GM18951 (cell line): Measurements from ENCODE around the gene HSBP1.

Source experiments
- POLR2A ChIP-seq: IDR thresholded peaks from 4 replicates; pipeline ENCODE4 v1.6.1; 2011; ENCODE audit warnings: mild to moderate bottlenecking; ENCODE audit not compliant: insufficient read length, insufficient read depth; ENCODE audit errors: extremely low read depth
- in situ Hi-C: fragments of 300-500 bp; cut with MboI; formaldehyde crosslinking; loops from one replicate; pipeline ENCODE4 v1.12.0; 2022; ENCODE audit warnings: low sequenced_read_pairs, mixed read lengths, inconsistent platforms; ENCODE audit not compliant: unreplicated experiment

HSBP1 gene

DNA sequence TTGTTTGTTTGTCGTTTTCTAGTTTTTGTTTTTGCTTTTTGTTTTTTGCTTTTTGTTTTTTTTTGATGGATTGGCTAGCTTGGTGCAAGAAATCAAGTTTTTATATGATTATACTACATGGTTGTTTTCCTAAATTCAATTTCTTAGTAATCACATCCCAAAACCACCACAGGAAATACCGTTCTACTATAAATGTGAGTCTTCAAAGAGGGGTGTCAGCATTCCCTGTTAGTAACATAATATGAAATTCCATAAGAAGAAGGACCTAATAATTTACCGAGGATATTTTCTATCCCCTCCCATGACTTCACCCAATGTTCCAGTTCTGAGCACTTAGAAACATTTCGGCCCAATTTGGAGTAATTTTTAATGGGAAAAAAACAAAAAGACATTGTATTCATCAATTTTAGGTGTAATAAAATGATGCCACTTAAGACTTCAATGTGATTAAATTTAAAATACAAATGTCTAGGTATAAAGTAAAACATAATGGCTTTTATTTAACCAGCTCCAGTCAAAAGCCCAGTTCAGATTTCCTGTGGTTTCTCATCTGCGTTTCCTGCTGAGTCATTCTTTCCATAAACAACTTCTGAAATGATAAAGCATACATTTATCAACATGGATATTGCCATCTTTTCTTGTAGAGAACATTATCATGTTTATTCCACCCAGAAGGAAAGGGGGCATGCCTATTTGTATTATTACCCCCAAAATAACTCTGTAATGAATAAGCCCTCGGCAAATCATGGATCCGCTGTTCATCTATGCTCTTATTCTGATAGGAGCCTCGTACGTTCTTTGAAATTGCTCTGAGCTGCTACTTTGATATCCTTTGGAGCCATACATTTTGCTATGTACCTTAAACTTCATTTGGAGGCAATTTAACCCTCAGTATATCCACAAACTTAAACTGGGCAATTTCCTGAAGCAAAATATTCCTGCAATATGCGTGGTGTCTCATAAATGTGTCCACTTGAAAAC, 28.1 kb downstream of the HSBP1 start:
- in situ Hi-C loops, result no loop called here
- TF ChIP-seq POLR2A, result no peak

GRCh38 chr16:83837566-83837965, 29.8 kb downstream of the HSBP1 start:
- no peak for TF ChIP-seq POLR2A
- in situ Hi-C loops, result no loop called here

GRCh38 chr16:83838151-83838550, 30.4 kb downstream of the HSBP1 start:
- TF ChIP-seq POLR2A, result no peak
- in situ Hi-C loops, result no loop called here

DNA sequence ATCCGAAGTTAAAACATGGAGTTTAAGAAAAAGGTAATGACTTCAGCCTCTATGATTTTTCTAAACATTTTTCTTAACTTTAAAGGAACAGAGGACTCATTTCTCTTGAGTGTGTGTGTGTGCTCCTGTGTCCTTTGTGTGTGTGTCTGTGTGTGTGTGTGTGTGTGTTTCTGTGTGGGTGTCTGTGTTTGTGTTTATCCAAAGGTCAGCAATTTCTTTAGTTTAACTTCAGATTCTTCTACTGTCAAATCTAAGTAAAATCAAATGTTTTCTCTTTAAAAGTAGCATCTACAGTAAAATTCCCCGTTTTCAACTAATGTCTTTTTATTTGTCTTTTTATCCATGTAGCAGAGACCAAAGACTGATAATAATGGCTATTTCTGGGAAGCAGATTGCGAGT, 31.8 kb downstream of the HSBP1 start:
- in situ Hi-C loops, result no loop called here
- TF ChIP-seq POLR2A, result no peak

DNA sequence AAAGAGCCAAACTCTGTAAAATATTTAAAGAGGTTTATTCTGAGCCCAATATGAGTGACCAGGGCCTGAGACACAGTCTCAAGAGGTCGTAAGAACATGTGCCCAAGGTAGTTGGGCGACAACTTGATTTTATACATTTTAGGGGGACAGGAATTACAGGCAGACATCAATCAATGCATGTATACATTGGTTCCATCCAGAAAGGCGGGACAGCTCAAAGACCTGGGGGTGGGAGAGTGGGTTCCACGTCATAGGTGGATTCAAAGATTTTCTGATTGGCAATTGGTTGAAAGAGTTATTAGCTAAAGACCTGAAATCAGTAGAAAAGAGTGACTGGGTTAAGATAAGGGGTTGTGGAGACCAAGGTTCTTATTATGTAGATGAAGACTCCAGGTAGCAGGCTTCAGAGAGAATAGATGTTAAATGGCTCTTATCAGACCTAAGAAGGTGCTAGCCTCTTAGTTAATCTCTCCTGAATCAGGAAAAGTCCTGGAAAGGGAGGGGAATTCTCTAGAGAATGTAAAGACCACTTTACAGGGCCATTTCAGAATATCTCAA, 32.4 kb downstream of the HSBP1 start:
- no peak for TF ChIP-seq POLR2A

GRCh38 chr16:83842291-83842690, 34.5 kb downstream of the HSBP1 start:
- TF ChIP-seq POLR2A, result no peak
- in situ Hi-C loops, result no loop called here

More for the DNA sequence above, 32.4 kb downstream of the HSBP1 start:
- in situ Hi-C loops, result no loop called here

DNA sequence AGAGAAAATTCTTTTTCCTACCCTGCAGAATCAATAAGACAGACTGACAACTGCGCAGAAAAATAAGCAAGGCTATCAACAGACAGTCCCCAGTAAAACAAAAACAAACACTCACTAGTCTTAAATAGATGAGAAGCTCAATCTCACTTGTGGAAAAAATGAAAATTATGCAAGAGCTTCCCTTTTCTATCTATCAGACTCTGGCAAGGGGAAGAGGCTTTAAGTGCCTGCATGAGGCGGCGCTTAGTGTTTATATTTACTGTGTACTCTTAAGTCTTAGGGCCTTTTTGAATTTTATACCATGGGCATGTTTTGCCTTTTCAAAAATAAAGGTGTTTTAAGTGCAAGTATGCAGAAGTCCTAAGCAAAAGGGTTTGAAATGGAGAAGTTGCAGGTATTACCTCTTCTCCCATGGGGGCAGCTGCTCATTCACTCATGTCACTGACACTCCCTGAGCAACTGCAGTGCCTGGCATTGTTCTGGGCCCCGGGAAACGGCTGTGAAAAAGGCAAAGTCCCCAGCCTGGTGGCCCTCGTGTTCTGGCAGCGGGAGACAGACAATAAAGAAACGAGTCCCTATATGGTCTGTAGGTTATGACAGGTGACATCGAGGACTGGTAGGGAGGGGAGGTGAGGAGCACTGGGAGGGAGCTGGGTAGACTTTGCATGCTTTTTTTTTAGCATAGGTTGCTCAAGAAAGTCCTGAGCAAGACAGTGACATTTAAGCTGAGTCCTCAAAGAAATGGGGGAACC, 35.2 kb downstream of the HSBP1 start:
- in situ Hi-C loops, result no loop called here
- TF ChIP-seq POLR2A, result no peak

- TF ChIP-seq POLR2A, result no peak
- in situ Hi-C loops, result no loop called here
Measured at GRCh38 chr16:83843657-83844056, 35.9 kb downstream of the HSBP1 start.

- no peak for TF ChIP-seq POLR2A
- in situ Hi-C loops, result no loop called here
Measured at GRCh38 chr16:83845263-83845662, 37.5 kb downstream of the HSBP1 start.

DNA sequence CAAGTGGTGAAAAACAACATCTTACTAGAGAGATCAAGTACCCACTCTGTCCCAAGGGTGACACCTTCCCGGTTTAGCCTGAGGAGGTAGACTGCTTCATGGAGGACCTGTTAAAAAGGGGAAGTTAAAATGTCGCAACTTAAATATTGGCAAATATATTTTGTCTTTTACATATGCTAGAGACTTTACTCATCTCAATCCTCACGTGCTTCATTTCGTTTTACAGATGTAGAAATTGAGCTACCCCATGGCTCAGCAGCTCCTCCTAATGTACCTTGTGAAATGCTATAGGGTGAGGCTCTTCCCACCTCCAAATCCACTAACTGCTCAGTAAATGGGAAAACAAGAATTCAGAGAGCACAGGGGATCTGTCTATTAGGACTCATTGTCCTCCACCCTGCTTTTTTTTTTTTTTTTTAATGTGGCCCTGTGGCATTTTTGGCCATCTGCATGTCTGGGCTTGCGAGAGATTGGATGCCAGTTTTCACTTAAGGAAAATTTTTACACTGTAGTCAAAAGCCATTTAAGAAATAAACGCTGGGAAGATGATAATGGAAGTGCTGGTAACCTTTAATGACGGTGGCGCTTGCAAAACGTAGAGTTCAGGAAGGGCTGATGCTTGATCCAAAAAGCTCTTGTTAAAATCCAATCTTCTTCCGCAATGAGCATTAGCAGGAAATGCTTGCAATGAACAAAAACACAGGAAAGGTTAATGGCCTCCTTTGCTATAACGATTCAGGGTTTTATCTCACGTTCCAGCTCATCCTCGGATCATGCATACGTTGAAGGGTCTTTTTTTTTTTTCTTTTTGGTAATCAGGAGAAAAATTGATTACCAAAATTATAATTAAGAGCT, 39.8 kb downstream of the HSBP1 start:
- TF ChIP-seq POLR2A, result no peak
- in situ Hi-C loops, result no loop called here

GRCh38 chr16:83849421-83849820, 41.6 kb downstream of the HSBP1 start:
- in situ Hi-C loops, result no loop called here
- no peak for TF ChIP-seq POLR2A

- in situ Hi-C loops, result no loop called here
- TF ChIP-seq POLR2A, result no peak
Measured at GRCh38 chr16:83850947-83851346, 43.2 kb downstream of the HSBP1 start.
